GM12878 (cell line): ENCODE results near the gene GSS. TPM values are rescaled to one million over a fixed set of nuclear protein-coding genes. Genes with fewer than 3 reads are reported as not detected.

Experiments used
- ATAC-seq: fragments of 200-7000 bp; cut with Tn5 transposase; 3 replicates; pipeline ENCODE4 v1.9.1; 2020; ENCODE audit warnings: mild to moderate bottlenecking, moderate library complexity
- BruUV-seq: library from RNA; stranded (reverse); fragments of 400-500 nt; replicated peaks from 2 replicates; lab custom pipeline; 2021; lab: Mats Ljungman, UMichigan
- CTCF ChIA-PET: fragments of 300-600 bp; sonication (Branson Sonifier 250); formaldehyde crosslinking; extraction: SDS; loops from one replicate; lab custom pipeline; 2021; ENCODE audit warnings: inconsistent platforms; lab: Yijun Ruan, JAX
- POLR2A ChIA-PET: fragments of 350-600 bp; formaldehyde crosslinking; extraction: SDS; loops from one replicate; lab custom pipeline; 2021; ENCODE audit warnings: inconsistent platforms; lab: Charles Lee
- RAD21 ChIA-PET: fragments of 300-600 bp; sonication (Branson Sonifier 250); formaldehyde crosslinking; loops from one replicate; lab custom pipeline; 2023; ENCODE audit warnings: antibody characterized with exemption; ENCODE audit not compliant: unreplicated experiment; lab: Charles Lee
- SMC1A ChIA-PET: fragments of 300-600 bp; sonication (Branson Sonifier 250); formaldehyde crosslinking; loops from one replicate; lab custom pipeline; 2023; ENCODE audit not compliant: unreplicated experiment, uncharacterized antibody; lab: Charles Lee
- DNase-seq: peaks from one replicate; pipeline ENCODE4 v3.0.0-alpha.2; 2011; ENCODE audit warnings: low read depth, low spot score
- FAIRE-seq: peaks from 3 replicates; lab custom pipeline; 2011; peaks lifted over from hg19 to GRCh38; lab: Jason Lieb, UNC
- H2AFZ ChIP-seq: 2 replicates; pipeline ENCODE4 v1.6.0; 2011; ENCODE audit warnings: low read depth, low read length, control low read depth; ENCODE audit not compliant: control insufficient read depth
- H3K27ac ChIP-seq: 2 replicates; pipeline ENCODE4 v1.5.1; 2011; ENCODE audit warnings: control low read depth; ENCODE audit not compliant: control insufficient read depth, insufficient read depth
- H3K27me3 ChIP-seq, 2 experiments: replicated peaks in 1 of 2; 2 replicates each; pipeline versions ENCODE4 v1.6.0 to v1.6.1; 2011; ENCODE audit warnings: low read length in 1 of 2; ENCODE audit not compliant: control insufficient read depth in 2 of 2, insufficient read depth in 2 of 2
- H3K36me3 ChIP-seq, 2 experiments: 2 replicates each; pipeline ENCODE4 v1.5.1; 2011; ENCODE audit warnings: low read length in 1 of 2; ENCODE audit not compliant: control insufficient read depth in 2 of 2, insufficient read depth in 2 of 2
- H3K4me1 ChIP-seq: 2 replicates; pipeline ENCODE4 v1.6.1; 2011; ENCODE audit warnings: mild to moderate bottlenecking, low read length, moderate library complexity, mixed read lengths; ENCODE audit not compliant: control insufficient read depth, insufficient read depth
- H3K4me2 ChIP-seq: 2 replicates; pipeline ENCODE4 v1.6.0; 2011; ENCODE audit warnings: control low read depth; ENCODE audit not compliant: control insufficient read depth, insufficient read depth
- H3K4me3 ChIP-seq: fragments of 200-600 bp; sonication (generic); 2 replicates; pipeline ENCODE4 v1.5.1; 2016
- H3K79me2 ChIP-seq: 2 replicates; pipeline ENCODE4 v1.6.0; 2011; ENCODE audit warnings: low read length; ENCODE audit not compliant: control insufficient read depth, insufficient read depth
- H3K9ac ChIP-seq: 2 replicates; pipeline ENCODE4 v1.8.0; 2011; ENCODE audit warnings: low read length, control low read depth, mixed read lengths; ENCODE audit not compliant: control insufficient read depth, insufficient read depth
- H3K9me3 ChIP-seq: replicated peaks from 3 replicates; pipeline ENCODE4 v1.5.1; 2011; ENCODE audit warnings: mild to moderate bottlenecking, low read length; ENCODE audit not compliant: control insufficient read depth, insufficient read depth
- H4K20me1 ChIP-seq: 2 replicates; pipeline ENCODE4 v1.6.0; 2011; ENCODE audit not compliant: control insufficient read depth, insufficient read depth
- FOXK2 ChIP-seq: fragments of 450-650 bp; IDR thresholded peaks from 2 replicates; pipeline ENCODE4 v1.6.1; 2017; ENCODE audit warnings: mild to moderate bottlenecking, moderate library complexity
- FOXM1 ChIP-seq: IDR thresholded peaks from 2 replicates; pipeline ENCODE4 v1.6.1; 2012; ENCODE audit warnings: low read depth, mild to moderate bottlenecking, inconsistent platforms, low read length, moderate library complexity
- JUNB ChIP-seq: IDR thresholded peaks from 2 replicates; pipeline ENCODE4 v1.6.1; 2016; ENCODE audit warnings: antibody characterized with exemption, mild to moderate bottlenecking
- JUND ChIP-seq: IDR thresholded peaks from 2 replicates; pipeline ENCODE4 v1.6.1; 2012; ENCODE audit warnings: low read depth, mild to moderate bottlenecking, low read length, improper control_type of control experiment, moderate library complexity
- MTA2 ChIP-seq: fragments of 450-650 bp; IDR thresholded peaks from 2 replicates; pipeline ENCODE4 v1.6.1; 2016; ENCODE audit warnings: low read depth, mild to moderate bottlenecking, moderate library complexity
- NBN ChIP-seq: fragments of 450-650 bp; IDR thresholded peaks from 2 replicates; pipeline ENCODE4 v1.6.1; 2016
- NFXL1 ChIP-seq: fragments of 450-650 bp; IDR thresholded peaks from 2 replicates; pipeline ENCODE4 v1.6.1; 2017; ENCODE audit warnings: antibody characterized with exemption, mild to moderate bottlenecking, borderline replicate concordance
- NFYA ChIP-seq: IDR thresholded peaks from 2 replicates; pipeline ENCODE4 v1.6.1; 2011; ENCODE audit warnings: low read depth, mild to moderate bottlenecking, low read length, improper control_type of control experiment, borderline replicate concordance
- NFYB ChIP-seq: IDR thresholded peaks from 2 replicates; pipeline ENCODE4 v1.6.1; 2011; ENCODE audit warnings: low read depth, mild to moderate bottlenecking, low read length, improper control_type of control experiment, moderate library complexity; ENCODE audit not compliant: insufficient read depth
- RELA ChIP-seq: fragments of 450-650 bp; IDR thresholded peaks from 2 replicates; pipeline ENCODE4 v1.8.0; 2014; ENCODE audit warnings: borderline replicate concordance; ENCODE audit not compliant: partially characterized antibody
- SIX5 ChIP-seq: IDR thresholded peaks from 2 replicates; pipeline ENCODE4 v1.6.1; 2011; ENCODE audit warnings: mild to moderate bottlenecking, low read depth, low read length, moderate library complexity; ENCODE audit not compliant: severe bottlenecking
- TAF1 ChIP-seq: IDR thresholded peaks from 2 replicates; pipeline ENCODE4 v1.6.1; 2011; ENCODE audit warnings: mild to moderate bottlenecking, low read depth, low read length, borderline replicate concordance
- TCF12 ChIP-seq: IDR thresholded peaks from 2 replicates; pipeline ENCODE4 v1.6.1; 2011; ENCODE audit warnings: low read depth, mild to moderate bottlenecking, low read length
- YBX1 ChIP-seq: fragments of 450-650 bp; IDR thresholded peaks from 2 replicates; pipeline ENCODE4 v1.6.1; 2016; ENCODE audit warnings: antibody characterized with exemption
- ZNF217 ChIP-seq: fragments of 450-650 bp; IDR thresholded peaks from 2 replicates; pipeline ENCODE4 v1.6.1; 2017; ENCODE audit warnings: antibody characterized with exemption, mild to moderate bottlenecking
- ZNF687 ChIP-seq: fragments of 450-650 bp; IDR thresholded peaks from 2 replicates; pipeline ENCODE4 v1.6.1; 2017; ENCODE audit warnings: mild to moderate bottlenecking, moderate library complexity
- ZSCAN29 ChIP-seq: fragments of 450-650 bp; IDR thresholded peaks from 2 replicates; pipeline ENCODE4 v1.6.1; 2017; ENCODE audit warnings: mild to moderate bottlenecking, moderate library complexity
- WGBS: methylation state at CpG from one replicate; pipeline ENCODE4 v1.1.6; 2016; ENCODE audit warnings: low lambda C conversion rate; ENCODE audit not compliant: insufficient replicate concordance, insufficient coverage; ENCODE audit errors: missing lambda C conversion rate; 5-methylcytosine and 5-hydroxymethylcytosine counted together
- in situ Hi-C: fragments of 300-500 bp; cut with MboI; formaldehyde crosslinking; loops from 9 replicates; pipeline ENCODE4 v1.14.3; 2018; ENCODE audit warnings: mixed read lengths
- intact Hi-C: fragments of 100-400 bp; cut with micrococcal nuclease; formaldehyde crosslinking; loops from one replicate; pipeline ENCODE4 v1.14.2; 2022; ENCODE audit not compliant: unreplicated experiment
- polyA plus RNA-seq, 11 experiments: library from polyadenylated mRNA; depleted of rRNA in 4 of 11; unstranded in 6 of 11; stranded (reverse) in 5 of 11; fragments of >200 nt; fragmentation: Nextera tagmentation in 4 of 11; fragmentation: Illumina TruSeq in 1 of 11; extraction: Ambion mirVana in 4 of 11; extraction: Trizol in 1 of 11; gene quantifications; 1 replicate in 1 of 11; 2 replicates in 10 of 11; pipeline versions ENCODE4 v1.2.1 to v1.2.3, GENCODE V29; 2011 to 2016; ENCODE audit warnings: inconsistent platforms in 2 of 11, missing spikeins in 2 of 11, low read depth in 1 of 11
- total RNA-seq, 4 experiments: library from RNA; depleted of rRNA in 3 of 4; stranded (reverse); fragments of >200 nt in 3 of 4; fragmentation: Illumina TruSeq in 1 of 4; extraction: Trizol in 1 of 4; gene quantifications; 2 replicates each; pipeline versions ENCODE4 v1.2.1 to v1.2.3, GENCODE V29; 2013 to 2021
- TF ChIP-seq, protein P1 (sequence below): IDR thresholded peaks from 2 replicates; pipeline ENCODE4 v1.6.1; 2012; ENCODE audit warnings: low read depth, low read length, improper control_type of control experiment

Gene GSS
- total and polyA plus RNA-seq, 10 of the 15 experiments (the other 5 are each of a cell fraction or from before 2014, with no cell fraction given) = 12.7 to 120 (median 67.4) TPM

DNA sequence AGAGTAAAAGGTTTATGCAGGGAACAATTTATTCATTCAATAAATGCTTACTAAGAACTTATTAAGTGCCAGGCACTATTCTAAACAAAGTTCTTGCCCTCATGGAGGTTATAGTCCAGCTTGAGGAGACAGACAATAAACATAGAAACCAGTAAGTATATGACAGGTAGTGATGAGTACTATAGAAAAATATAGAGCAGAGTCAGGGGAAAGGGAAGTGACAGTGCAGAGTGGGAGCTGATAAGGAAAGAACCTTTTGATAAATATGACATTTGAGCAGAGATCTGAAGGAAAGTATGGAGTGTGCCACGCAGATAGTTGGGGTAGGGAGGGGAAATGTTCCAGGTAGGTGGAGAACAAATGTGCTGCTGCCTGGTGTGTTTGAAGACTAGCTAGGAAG is 67.1 kb downstream of the GSS start:
- H3K27me3 ChIP-seq = no peaks in the 10 kb centered on the region
- ChIA-PET RAD21 (no interaction called here), CTCF (interaction anchor here (0.7 to 1.4 kb wide), 3 partner anchors 13 to 1129 kb away, joined by 3 read pairs; no protein-coding TSS in a partner anchor), POLR2A (interaction anchor here (0.7 kb wide), 1 partner anchor 175 kb away, joined by 5 read pairs; no protein-coding TSS in a partner anchor)
- no peak overlapping the region; the same call in 1 of the 2 replicates for H2AFZ ChIP-seq
- no peaks in the 10 kb centered on the region for H3K79me2 ChIP-seq
- no peaks in the 10 kb centered on the region for H3K36me3 ChIP-seq
- no peak overlapping the region for H3K4me2 ChIP-seq
- ATAC-seq = no peak
- H3K4me1 ChIP-seq = peaks cover 26% of the 10 kb centered on the region; the same call in 1 of the 2 replicates
- no peak overlapping the region for H3K4me3 ChIP-seq
- in situ Hi-C loops = no loop called here
- FAIRE-seq = no peak
- DNase-seq = no peak
- intact Hi-C loops = no loop called here
- TF ChIP-seq JUNB (no peak), NFYB (no peak), RELA (no peak), TCF12 (no peak), FOXM1 (no peak), YBX1 (no peak), FOXK2 (no peak), NFXL1 (no peak), TAF1 (no peak), ZSCAN29 (no peak), ZNF217 (no peak), NBN (no peak), NFYA (no peak), SIX5 (no peak), ZNF687 (no peak), MTA2 (no peak), JUND (no peak)
- TF ChIP-seq, protein P1, sequence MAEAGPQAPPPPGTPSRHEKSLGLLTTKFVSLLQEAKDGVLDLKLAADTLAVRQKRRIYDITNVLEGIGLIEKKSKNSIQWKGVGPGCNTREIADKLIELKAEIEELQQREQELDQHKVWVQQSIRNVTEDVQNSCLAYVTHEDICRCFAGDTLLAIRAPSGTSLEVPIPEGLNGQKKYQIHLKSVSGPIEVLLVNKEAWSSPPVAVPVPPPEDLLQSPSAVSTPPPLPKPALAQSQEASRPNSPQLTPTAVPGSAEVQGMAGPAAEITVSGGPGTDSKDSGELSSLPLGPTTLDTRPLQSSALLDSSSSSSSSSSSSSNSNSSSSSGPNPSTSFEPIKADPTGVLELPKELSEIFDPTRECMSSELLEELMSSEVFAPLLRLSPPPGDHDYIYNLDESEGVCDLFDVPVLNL = no peak
- TF ChIP-seq, all 136 proteins: peak for 0
- no TSS peak for BruUV-seq
- H3K9ac ChIP-seq = no peak overlapping the region
- H4K20me1 ChIP-seq = no peaks in the 10 kb centered on the region
- 63% methylated on average over 1 of the region's 1 CpG for WGBS
- no peaks in the 10 kb centered on the region for H3K9me3 ChIP-seq
- H3K27ac ChIP-seq = no peak overlapping the region; the same call in 1 of the 2 replicates
- SMC1A ChIA-PET = interaction anchor here (0.9 to 1.6 kb wide), 2 partner anchors 12 to 61 kb away, joined by 3 to 4 read pairs; partner anchors contain the start of gene ACSS2
